ENCODE results near the gene ARL6IP1.
"Not testable (repeated sequence)": the region's sequence is repeated elsewhere in the genome, so short reads cannot be mapped to it uniquely, and the experiment has no call there.

The ARL6IP1 gene

DNA sequence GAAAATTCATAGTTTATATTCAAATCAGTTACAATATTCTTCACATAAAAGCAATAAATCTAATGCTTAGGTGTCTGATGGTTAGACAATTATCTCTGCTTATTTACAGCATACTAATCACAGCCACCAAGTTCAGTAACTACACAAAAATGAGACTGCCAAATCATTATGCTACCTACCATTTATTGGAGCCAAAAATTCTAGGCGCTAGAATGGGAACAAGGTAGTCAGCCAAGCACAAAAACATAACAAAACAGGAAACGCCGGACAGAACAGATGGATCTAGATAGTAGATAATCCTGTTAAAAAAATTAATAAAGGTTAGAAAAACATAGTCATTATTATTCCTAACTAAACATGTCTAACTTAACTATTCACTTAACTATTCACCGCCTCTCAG, 3.6 kb downstream of the ARL6IP1 start:
- DNase-seq = no peak

GRCh38 chr16:18796377-18796776, 5.0 kb downstream of the ARL6IP1 start:
- DNase-seq = no peak

DNA sequence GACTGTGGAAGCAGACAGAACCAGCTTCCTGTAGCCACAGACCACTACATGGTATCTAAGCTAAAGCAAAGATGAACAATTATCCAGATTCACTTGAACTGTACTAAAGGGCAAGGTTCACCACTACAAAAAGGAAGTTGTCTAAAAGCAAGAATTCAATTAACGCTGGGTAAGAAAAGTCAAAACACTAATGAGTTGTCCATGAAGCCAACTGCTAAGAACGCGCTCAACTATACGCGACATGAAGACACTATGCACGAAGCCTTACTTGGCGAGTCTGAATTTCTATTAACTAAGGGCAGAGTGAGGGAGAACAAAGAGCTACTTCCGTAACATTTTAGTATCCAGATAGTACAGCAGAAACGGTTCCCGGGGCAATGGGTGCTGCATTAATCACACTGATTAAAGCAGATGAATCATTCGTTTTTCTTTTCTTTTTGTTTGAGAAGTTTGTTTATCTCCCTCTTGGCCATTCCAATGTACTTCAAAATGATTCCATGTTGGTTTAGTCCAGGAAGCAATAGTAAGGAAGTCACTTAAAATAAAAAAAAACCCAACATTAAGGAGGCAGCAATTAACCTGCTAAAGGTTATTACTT, 8.4 kb downstream of the ARL6IP1 start:
- no peak for DNase-seq

- DNase-seq = peak; percentile 91
Measured at GRCh38 chr16:18789850-18790706, 11.3 kb downstream of the ARL6IP1 start, which contains the start of gene RPS15A. TSS of gene RPS15A (minus strand) at chr16:18790334. CDS start at chr16:18789113, 1,221 bp downstream.

DNA sequence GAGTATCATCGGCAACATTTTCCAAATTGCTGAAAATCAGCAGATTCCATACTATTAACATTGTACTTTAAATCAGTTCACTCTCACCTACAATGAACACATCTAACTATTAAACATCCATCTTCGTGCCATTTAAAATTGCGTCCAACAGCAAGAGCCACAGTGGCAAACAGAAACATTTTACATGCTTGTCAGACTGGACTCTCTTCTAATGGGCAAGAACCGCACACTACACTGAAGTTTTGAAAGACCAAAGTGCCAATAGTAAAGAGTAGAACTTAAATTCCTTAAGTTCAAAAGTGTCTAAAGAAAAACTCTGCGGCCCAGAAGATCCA, 11.9 kb downstream of the ARL6IP1 start:
- DNase-seq = no peak

DNA sequence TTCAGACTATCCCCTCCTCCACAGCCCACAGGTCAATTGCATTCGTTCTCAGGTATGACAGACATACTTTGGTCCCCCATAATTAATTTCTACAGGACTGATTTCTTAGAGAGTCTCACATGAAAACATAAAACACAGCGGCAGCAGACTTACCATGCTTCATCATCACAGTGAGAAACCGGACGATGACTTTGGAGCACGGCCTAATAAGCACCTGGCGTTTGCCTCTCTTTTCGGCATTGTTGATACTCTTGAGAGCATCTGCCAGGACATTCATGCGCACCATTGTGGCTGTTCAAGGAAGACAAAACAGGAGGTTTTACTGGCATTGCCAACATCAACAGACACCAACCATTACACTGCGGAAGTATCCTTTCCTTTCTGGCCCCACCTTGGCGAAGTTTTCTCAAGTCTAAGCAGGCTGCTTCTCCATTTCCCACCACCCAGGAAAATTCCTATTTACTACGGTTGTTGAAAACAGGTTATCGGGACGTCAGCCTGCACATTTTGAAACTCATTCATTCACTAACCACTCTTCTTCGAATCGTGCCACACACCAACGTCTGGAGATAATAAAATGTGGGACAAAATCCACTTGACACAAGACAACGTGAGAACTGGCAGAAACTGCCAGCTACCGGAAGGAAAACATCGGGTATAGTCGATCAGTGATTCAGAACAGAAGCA, 12.4 kb downstream of the ARL6IP1 start:
- DNase-seq = no peak

DNA sequence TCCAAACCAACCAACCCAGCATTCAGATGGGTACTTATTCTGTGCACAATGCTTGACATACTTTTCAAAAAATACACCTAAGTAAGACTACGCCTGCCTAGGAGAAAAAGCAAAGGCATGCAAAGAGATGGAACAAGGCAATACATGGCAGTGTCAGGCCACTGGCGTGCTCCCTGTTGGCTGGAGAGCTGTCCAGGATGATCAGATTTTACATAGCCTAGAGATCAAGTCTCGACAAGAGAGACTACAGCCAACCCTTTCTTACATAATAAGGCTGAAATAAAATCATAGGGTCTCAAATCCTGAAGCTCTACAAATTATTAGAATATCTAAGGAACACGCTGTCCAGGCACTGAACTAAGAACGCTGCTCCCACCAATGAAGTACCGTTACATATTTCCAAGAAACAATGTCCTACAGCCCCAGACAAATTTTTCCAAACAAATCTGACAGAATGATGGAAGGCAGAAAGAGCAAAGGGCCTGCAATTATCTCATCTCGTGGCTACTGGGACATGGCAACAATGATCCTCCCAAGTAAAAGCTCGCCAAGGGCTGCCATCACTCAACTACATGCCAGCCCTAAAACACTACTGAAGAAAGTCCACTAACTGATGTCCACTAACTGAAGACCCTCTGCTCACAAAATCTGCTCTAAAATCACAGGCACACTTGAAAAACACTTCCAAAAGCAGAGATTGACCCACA, 16.3 kb downstream of the ARL6IP1 start:
- DNase-seq = no peak

- DNase-seq = no peak
Measured at GRCh38 chr16:18783430-18784341, 17.7 kb downstream of the ARL6IP1 start.

GRCh38 chr16:18782697-18783429, 18.5 kb downstream of the ARL6IP1 start:
- no peak for DNase-seq

GRCh38 chr16:18781232-18781631, 20.1 kb downstream of the ARL6IP1 start:
- not testable (repeated sequence) for DNase-seq

- DNase-seq = not testable (repeated sequence)
Measured at GRCh38 chr16:18780460-18781026, 20.8 kb downstream of the ARL6IP1 start.

DNA sequence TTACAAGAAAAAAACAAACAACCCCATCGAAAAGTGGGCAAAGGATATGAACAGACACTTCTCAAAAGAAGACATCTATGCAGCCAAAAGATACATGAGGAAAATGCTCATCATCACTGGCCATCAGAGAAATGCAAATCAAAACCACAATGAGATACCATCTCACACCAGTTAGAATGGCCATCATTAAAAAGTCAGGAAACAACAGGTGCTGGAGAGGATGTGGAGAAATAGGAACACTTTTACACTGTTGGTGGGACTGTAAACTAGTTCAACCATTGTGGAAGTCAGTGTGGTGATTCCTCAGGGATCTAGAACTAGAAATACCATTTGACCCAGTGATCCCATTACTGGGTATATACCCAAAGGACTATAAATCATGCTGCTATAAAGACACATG, 23.7 kb downstream of the ARL6IP1 start:
- DNase-seq = not testable (repeated sequence)

DNA sequence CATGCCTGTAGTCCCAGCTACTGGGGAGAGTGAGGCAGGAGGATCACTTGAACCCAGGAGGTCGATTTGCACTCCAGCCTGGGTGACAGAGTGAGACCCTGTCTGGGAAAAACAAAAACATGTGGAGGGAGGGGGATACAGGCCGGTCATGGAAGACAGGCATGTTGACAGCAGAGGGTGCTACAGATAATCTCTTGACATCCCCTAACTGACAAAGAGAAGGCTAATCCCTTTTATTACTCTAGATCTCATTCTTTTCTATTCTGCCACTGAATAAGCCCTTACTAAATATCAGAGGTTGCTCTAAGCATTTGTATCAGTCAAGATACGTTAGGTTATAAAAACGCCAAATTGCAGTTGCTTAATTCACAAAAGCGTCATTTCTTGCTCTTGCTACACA, 25.0 kb downstream of the ARL6IP1 start:
- not testable (repeated sequence) for DNase-seq

GRCh38 chr16:18774651-18775050, 26.7 kb downstream of the ARL6IP1 start:
- DNase-seq = not testable (repeated sequence)

GRCh38 chr16:18772171-18772570, 29.2 kb downstream of the ARL6IP1 start:
- not testable (repeated sequence) for DNase-seq

- not testable (repeated sequence) for DNase-seq
Measured at GRCh38 chr16:18770336-18770962, 30.9 kb downstream of the ARL6IP1 start.

GRCh38 chr16:18767217-18767616, 34.1 kb downstream of the ARL6IP1 start:
- not testable (repeated sequence) for DNase-seq

- DNase-seq = not testable (repeated sequence)
Measured at GRCh38 chr16:18762713-18763112, 38.6 kb downstream of the ARL6IP1 start.

DNA sequence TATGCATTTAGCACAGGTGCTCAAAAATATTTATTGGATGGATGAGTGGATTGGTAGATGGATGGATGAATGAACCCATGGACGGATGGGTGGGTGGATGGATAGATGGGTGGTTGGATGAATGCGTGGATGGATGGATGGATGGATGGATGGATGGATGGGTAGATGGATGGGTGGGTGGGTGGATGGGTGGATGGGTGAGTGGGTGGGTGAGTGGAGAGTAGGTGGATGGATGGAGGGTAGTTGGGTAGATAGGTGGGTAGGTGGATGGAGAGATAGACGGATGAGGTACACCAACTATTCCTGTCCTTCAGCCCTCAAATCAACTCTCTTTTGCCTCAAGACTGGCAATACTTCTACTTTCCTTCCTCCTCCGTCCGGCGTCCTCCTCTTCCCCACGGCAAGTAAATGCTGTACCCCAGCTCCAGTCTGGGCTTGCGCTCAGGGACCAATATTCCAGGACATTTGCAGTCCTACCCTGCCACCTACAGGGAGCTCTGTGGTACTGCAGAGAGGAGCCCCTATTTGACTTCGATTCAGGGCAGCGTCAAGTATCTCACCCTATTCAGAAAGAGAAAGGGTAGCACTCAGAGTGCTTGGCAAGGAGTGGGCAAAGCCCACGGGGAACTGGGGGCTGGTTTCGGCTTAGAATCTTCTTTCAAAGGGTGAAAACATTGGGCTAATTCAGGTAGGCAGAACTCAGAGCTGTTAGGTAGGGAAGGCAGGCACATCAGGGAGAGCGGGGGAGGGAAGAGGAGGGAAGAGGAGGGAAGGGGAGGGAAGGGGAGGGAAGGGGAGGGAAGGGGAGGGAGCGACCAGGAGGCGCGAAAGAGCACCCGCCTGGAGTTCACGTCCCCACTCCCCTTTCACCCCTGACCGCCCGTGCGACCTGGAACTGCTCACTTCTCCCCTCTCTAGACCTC, 41.5 kb downstream of the ARL6IP1 start:
- peak; percentile 15 for DNase-seq

All from effector CD4-positive, alpha-beta T cell (primary cell).